ENCODE measurements around the gene STK25.
"Not testable (repeated sequence)": the region's sequence is repeated elsewhere in the genome, so short reads cannot be mapped to it uniquely, and the experiment has no call there.

Gene STK25

DNA sequence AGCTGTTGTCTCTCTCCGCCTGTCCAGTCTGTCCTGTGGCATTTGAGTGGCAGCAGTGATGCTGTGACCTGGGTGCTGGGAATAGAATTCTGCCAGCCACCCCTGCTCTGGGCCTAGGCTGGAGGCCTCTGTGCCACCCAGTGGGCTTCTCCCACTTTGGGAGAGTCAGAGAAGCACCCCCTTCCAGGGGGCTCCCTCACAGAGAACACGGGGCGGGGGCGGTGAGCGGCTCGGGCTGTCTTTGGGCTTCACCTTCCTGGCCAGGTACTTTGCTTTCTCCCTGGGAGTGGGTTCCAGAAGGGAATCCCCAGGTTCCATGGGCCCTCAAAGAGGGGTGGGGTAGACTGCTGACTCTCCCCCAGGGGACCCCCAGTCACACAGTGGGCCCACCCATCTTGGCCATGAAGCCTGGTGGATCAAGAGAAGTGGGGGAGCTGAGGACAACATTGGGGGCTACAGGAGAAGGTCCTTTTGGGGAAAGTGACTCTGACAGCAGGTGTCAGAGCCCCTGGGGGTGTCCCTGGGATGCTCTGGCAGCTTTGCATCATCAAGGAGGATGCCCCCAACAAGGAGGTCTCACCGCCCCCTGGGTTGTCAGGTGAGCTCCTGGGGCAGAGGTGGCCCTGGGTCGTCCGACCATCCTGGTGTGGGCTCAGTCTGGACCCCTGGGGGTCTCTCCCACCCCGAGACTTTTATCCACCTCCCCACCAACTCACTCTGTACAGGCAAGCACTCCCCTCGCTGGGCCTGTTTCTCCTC is 31.4 kb upstream of the STK25 start:
- no peak for DNase-seq (ENCODE audit: low read depth)

GRCh38 chr2:241538838-241539615 is 30.6 kb upstream of the STK25 start:
- DNase-seq (ENCODE audit: low read depth), result no peak

DNA sequence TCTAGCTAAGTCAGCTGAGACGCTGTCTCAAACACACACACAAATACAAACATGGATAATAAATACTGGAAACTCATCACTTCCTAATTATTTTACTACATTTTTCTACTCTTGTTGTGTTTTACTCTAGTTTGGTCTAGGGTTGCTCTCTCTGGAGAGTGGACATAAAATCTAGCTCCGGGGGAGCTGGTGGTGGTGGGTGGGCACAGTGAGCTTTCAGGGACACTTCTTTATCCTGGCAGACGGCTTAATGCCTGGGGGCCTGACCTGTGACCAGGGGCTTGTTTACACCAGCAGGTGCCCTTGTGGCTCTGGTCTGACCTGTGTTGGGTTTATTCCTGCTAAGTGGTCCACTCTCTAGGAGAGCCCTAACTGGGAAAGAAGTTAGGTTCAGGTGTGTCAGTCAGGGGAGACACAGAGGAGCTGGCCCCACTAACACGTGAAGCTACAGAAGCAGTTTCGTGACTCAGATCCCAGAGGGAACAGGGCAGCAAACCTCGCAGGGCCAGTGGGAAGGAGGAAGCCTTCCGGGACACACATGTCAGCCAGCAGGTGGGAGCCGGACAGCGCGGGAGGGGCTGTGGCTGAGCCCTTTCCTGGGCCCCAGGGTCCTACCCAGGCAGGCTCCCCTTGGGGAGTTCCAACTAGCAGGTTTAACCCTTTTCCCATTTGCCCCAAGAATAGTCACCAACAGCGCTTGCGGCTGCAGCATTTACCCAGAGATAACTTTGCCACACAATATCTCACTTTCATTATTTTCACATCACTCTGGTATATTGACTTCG is 27.7 kb upstream of the STK25 start:
- no peak for DNase-seq (ENCODE audit: low read depth)

GRCh38 chr2:241534701-241535375 is 26.5 kb upstream of the STK25 start:
- DNase-seq (ENCODE audit: low read depth), result no peak

GRCh38 chr2:241534293-241534692 is 25.9 kb upstream of the STK25 start:
- no peak for DNase-seq (ENCODE audit: low read depth)

DNA sequence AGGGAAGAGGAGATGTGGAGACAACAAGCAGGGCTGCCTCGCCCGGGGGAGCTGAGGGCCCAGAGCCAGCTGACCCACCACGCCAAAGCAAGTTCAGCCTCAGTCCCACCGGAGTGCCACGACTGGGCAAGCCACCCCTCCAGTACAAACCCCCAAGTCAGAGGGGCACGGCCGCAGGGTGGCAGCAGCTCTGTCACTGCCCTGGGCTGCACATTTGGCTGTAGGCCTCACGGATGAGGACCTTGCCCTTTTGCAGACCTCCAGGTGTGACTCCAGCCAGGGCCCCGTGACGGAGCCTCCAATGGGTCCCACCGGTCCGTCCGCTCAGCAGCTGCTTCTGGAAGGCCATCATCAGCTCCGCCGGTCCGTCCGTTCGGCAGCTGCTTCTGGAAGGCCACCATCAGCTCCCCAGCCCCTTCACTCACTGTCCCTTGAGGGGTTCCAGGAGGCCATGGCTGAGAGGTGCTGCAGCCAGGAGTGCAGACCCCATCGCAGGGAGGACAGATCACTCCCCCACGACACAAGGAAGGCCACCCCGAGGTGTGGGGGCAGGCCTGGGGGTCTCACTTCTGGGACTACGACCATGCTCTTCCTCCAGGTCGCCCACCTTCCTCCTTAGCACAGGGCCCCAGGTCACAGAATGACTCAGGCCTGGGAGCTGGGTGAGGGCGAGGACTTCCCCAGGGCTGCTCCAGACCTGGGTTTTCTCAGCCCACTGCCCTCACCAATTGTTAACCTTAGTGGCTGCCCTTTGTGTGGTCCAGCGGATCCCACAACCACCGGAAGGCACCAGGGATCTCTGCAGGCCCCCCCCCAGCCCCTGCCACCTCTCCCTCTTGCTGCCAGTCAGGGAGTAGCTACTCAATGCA is 24.6 kb upstream of the STK25 start:
- no peak for DNase-seq (ENCODE audit: low read depth)

DNA sequence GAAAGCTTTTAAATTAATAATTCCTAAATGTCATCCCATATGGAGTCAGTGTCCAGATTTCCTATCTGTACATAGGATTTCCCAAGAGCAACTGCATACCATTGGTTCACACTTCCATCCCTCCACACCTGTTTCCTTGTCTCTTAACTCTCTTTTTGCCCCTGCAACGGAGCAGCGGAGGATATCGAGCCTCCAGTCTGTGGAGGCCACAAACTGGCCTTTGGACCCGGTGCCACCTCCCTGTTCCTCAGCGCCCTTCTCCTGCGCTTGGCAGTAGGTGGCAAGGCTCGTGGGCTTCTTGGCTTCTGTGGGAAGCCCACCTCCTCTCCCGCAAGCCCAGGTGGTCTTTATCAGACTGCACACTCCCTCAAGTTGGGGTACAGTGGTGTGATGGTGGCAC is 23.8 kb upstream of the STK25 start:
- no peak for DNase-seq (ENCODE audit: low read depth)

- DNase-seq (ENCODE audit: low read depth), result no peak
Observed at GRCh38 chr2:241531161-241531722, 22.9 kb upstream of the STK25 start.

GRCh38 chr2:241530571-241530970 is 22.2 kb upstream of the STK25 start:
- DNase-seq (ENCODE audit: low read depth), result no peak

- DNase-seq (ENCODE audit: low read depth), result not testable (repeated sequence)
Observed at GRCh38 chr2:241525818-241526780, 17.7 kb upstream of the STK25 start.

DNA sequence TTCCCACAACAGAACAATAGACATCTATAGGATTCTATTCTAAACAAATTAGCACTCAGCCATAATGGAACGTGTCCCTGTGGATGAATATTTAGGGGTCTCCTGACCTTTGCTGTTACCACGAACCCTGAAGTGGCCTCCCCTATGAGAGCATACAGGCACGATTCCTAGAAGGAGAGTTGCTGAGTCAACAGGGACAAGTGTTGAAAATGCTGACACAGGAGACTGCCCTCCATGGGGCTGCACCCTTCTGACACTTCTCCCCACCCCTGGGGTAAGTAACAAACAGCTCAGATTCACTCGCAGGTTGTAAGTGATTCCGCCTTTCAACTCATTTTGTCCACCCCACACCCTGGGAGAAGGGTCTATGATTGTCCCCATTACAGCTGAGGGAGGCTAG is 14.1 kb upstream of the STK25 start:
- DNase-seq (ENCODE audit: low read depth), result no peak

GRCh38 chr2:241519669-241520068 is 11.3 kb upstream of the STK25 start:
- no peak for DNase-seq (ENCODE audit: low read depth)

GRCh38 chr2:241517297-241517696 is 8.9 kb upstream of the STK25 start:
- no peak for DNase-seq (ENCODE audit: low read depth)

DNA sequence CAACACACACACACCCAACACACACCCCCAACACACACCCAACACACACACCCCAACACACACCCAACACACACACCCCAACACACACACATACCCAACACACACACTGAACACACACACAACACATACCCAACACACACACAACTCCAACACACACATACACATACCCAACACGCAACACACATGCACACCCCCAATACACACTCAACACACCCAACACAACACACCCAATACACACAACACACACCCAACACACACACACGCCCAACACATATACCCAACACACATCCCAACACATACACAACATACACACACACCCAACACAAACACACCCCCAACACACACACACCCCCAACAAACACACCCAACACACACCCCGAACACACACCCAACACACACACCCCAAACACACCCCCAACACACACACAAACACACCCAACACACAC is 8.2 kb upstream of the STK25 start:
- no peak for DNase-seq (ENCODE audit: low read depth)

DNA sequence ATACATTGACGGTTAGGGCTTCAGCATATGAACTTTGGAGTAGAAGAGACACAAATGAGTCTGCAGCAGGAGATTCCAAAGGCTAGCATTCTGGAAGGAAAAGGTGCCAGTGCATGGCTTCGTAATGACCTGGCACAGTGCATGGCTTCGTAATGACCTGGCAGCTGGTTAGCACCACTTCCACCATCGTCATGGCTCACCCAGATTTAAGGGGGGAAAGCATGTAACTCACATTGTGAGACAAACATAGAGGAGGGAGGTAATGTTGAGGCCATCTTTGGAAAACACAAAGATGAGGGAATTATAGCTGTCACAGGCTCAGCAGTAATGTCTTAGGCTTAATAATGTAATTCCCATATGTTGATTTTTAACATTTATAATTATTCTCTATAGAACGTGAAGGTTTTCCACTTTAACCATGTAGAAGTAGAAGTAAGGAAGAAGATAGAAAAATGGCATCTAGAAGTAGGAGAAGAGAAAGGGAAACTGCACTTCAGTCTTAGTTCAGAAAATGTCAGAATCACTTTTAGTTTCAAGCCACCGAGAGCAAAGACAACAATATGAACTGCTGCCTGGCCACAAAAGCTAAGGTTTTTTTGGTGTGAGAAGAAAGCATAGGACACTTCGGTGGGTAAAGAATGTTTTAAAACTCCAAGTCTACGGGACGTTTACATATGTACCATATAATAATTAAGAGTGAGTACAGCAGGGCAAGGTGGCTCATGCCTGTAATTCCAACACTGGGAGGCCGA is 6.8 kb upstream of the STK25 start:
- no peak for DNase-seq (ENCODE audit: low read depth)

- no peak for DNase-seq (ENCODE audit: low read depth)
Observed at GRCh38 chr2:241514553-241514952, 6.2 kb upstream of the STK25 start.

DNA sequence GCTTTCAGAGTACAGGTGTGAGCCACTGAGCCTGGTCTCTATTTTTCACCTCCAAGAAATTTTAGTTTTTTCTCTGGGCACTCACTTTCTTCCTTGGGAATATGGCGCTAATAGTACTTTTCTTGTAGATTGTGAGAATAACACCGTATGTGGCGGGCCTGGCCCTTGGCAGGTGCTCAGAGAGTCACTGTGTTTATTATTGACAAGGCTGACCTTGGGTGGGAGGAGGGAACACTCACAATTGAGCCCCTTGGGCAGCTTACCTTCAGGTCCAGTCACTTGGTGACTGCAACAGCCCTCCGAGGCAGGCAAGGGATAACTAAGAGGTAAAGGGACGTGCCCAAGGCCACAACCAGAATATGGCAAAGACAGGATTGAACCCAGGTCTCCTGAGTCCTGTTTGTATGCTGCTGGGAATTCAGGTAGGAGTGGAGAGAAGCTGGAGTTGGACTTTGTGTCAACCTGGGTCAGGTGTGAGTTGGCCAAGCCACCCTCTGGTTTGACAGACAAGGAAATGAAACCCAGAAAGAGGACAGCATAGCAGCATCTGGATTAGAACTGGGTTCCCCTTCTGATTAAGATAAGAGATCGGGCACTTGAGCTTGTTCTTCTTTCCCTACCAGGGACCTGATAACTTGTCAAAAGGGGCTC is 2.8 kb upstream of the STK25 start:
- no peak for DNase-seq (ENCODE audit: low read depth)

DNA sequence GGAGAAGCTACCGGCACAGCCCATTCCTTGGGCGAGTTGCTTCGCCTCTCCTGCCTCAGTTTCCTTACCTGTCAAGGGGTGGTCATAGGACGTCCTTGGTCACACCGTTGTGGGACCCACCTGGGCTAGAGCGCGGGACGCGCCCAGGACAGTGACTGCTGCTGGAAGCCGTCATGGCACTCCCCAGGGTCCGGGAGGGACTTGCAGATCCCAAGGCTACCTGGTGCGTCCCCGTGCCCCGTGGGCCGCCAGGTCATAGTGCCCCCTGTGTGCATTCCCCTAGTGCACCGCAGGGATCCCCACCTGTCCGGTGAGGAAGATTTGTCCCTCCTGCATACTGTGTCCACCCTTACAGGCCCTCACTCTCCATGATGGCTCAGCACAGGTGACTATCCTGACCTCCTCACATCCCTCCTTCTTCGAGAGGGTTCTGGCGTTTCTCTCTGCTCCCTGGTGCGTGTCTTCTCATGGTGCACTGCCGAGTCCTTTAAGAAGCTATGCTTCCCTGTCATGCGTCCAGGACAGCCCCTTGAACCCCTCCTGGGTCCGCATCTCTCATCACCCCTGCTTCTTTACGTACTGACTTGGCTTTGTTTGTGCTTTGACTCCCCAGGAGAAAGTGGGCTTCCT is 886 bp upstream of the STK25 start:
- DNase-seq (ENCODE audit: low read depth), result no peak
